Mesendoderm (in vitro differentiated cells): ENCODE data around the gene SMARCD2.
A peak's percentile ranks its signal among the peaks of the same experiment; 100 is the strongest.
"Not testable (repeated sequence)": the region's sequence is repeated elsewhere in the genome, so short reads cannot be mapped to it uniquely, and the experiment has no call there.

ENCODE experiments used
- DNase-seq: peaks from one replicate; pipeline ENCODE4 v3.0.0; 2013
- H2AK5ac ChIP-seq: 2 replicates; pipeline ENCODE4 v1.6.1; 2013; ENCODE audit warnings: low read length, inconsistent platforms
- H2BK120ac ChIP-seq: 2 replicates; pipeline ENCODE4 v1.6.1; 2013; ENCODE audit warnings: low read depth, mild to moderate bottlenecking, low read length, moderate library complexity, mixed read lengths
- H2BK15ac ChIP-seq: replicated peaks from 2 replicates; pipeline ENCODE4 v1.6.1; 2013; ENCODE audit warnings: low read depth, mild to moderate bottlenecking, moderate library complexity
- H2BK5ac ChIP-seq: 2 replicates; pipeline ENCODE4 v1.6.1; 2013; ENCODE audit warnings: low read length, inconsistent platforms
- H3K18ac ChIP-seq: 2 replicates; pipeline ENCODE4 v1.6.1; 2013; ENCODE audit warnings: mild to moderate bottlenecking, low read length, mixed read lengths
- H3K23ac ChIP-seq: one replicate; pipeline ENCODE4 v1.6.1; 2013; ENCODE audit warnings: low read length
- H3K27ac ChIP-seq: 2 replicates; pipeline ENCODE4 v1.5.1; 2013; ENCODE audit warnings: low read depth, mild to moderate bottlenecking, inconsistent platforms, low read length, moderate library complexity
- H3K27me3 ChIP-seq: 2 replicates; pipeline ENCODE4 v1.6.1; 2013; ENCODE audit warnings: low read length, control low read depth, mild to moderate bottlenecking, inconsistent platforms; ENCODE audit not compliant: insufficient read depth, poor library complexity
- H3K36me3 ChIP-seq: 2 replicates; pipeline ENCODE4 v1.6.1; 2013; ENCODE audit warnings: low read length, inconsistent platforms; ENCODE audit not compliant: control insufficient read depth, insufficient read depth
- H3K4ac ChIP-seq: one replicate; pipeline ENCODE4 v1.6.1; 2013; ENCODE audit warnings: low read depth, mild to moderate bottlenecking, low read length, moderate library complexity
- H3K4me1 ChIP-seq: 2 replicates; pipeline ENCODE4 v1.6.1; 2013; ENCODE audit warnings: low read depth, low read length, inconsistent platforms; ENCODE audit not compliant: control insufficient read depth
- H3K4me2 ChIP-seq: 2 replicates; pipeline ENCODE4 v1.6.1; 2013; ENCODE audit warnings: low read length
- H3K4me3 ChIP-seq: 2 replicates; pipeline ENCODE4 v1.5.1; 2013; ENCODE audit warnings: mild to moderate bottlenecking, low read length
- H3K56ac ChIP-seq: one replicate; pipeline ENCODE4 v1.6.1; 2013; ENCODE audit warnings: low read length
- H3K79me1 ChIP-seq: 2 replicates; pipeline ENCODE4 v1.6.1; 2013; ENCODE audit warnings: low read length, inconsistent platforms
- H3K79me2 ChIP-seq: 2 replicates; pipeline ENCODE4 v1.6.1; 2013; ENCODE audit warnings: mild to moderate bottlenecking, low read length; ENCODE audit not compliant: control insufficient read depth, insufficient read depth
- H3K9ac ChIP-seq: 2 replicates; pipeline ENCODE4 v1.6.1; 2013; ENCODE audit warnings: low read length, inconsistent platforms
- H4K5ac ChIP-seq: one replicate; pipeline ENCODE4 v1.6.1; 2013; ENCODE audit warnings: low read length
- H4K8ac ChIP-seq: one replicate; pipeline ENCODE4 v1.6.1; 2013; ENCODE audit warnings: low read depth, mild to moderate bottlenecking, control low read depth, low read length, moderate library complexity
- WGBS: extraction: QIAGEN DNeasy Blood & Tissue Kit; methylation state at CpG from one replicate; pipeline ENCODE4 v1.1.7; 2013; ENCODE audit warnings: low lambda C conversion rate, missing lambda C conversion rate; ENCODE audit not compliant: insufficient coverage; ENCODE audit errors: extremely low coverage; 5-methylcytosine and 5-hydroxymethylcytosine counted together

Gene SMARCD2

DNA sequence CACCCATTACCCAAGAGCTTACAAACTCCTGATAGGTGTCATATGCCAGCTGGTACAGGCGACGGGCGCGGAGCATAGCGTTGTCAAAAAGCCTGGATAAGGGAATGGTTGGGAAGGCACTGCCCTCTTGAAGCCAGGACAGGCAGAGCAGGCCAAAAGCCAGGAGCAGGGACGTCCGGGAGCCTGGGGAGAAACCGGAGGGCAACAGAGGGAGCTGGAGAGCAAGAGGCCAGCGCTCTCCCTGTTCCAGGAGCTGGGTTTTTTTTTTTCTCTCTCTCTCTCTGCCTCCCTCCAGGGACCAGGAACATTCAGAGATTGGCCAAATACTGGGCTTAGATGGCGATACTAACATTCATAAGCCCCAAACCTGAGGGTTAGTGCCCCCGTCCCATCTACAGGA, 38.9 kb upstream of the SMARCD2 start:
- H3K79me2 ChIP-seq, H3K27ac ChIP-seq, H4K5ac ChIP-seq, H3K36me3 ChIP-seq, H3K4me3 ChIP-seq, H3K4me1 ChIP-seq, H3K4ac ChIP-seq, H2BK5ac ChIP-seq, H2AK5ac ChIP-seq, H3K79me1 ChIP-seq, H3K18ac ChIP-seq, H3K23ac ChIP-seq, H3K4me2 ChIP-seq, H4K8ac ChIP-seq, H2BK120ac ChIP-seq, H2BK15ac ChIP-seq, H3K27me3 ChIP-seq: not testable (repeated sequence)
- peak; percentile 91 for DNase-seq
- H3K9ac ChIP-seq: peak overlapping the region; percentile 21
- no CpG with 5 or more reads among the region's 11 CpGs for WGBS
- peak overlapping the region; percentile 49 for H3K56ac ChIP-seq

DNA sequence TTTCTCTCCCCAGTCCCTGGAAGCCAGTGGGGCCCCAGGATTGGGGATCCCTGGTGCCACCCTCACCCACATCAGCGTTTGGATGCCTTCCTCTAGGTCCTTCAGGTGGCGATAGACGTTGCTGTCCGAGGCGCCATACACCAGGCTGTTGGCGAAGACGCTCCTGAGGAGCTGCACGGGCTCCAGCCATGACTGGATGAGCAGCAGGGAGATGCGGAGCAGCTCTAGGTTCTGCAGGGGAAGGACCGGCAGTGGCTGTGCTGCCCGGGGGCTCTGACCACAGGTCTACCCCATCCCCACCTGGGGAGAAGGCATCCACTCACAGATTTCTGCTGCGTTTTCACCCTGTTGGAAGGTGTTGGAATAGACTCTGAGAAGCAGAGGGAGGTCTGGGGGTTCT, 38.2 kb upstream of the SMARCD2 start:
- Histone ChIP-seq H3K4me3 (no peak overlapping the region), H3K56ac (no peak overlapping the region)
- no CpG with 5 or more reads among the region's 12 CpGs for WGBS

DNA sequence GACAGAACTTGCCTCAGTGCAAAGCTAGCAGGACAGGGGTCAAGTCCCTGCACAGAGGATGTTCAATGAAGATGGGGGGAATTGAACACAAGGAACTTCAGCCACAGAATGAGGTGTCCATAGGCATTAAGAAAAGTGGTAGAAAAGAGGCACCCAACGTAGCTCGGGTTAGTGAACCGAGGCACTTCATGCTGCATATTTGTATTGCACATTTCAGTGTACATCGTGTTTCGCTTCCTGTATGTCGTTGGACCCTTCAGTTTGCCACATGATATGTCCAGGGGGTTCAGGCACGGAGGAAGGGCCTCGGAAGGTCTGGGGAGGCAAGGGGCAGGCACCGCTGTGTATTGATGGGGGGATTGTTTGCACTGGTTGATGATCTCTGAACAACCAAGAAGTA, 35.9 kb upstream of the SMARCD2 start:
- H3K4me3 ChIP-seq, H3K56ac ChIP-seq, H2BK5ac ChIP-seq, H3K79me2 ChIP-seq, H4K8ac ChIP-seq, H3K18ac ChIP-seq, H2AK5ac ChIP-seq, H3K4me2 ChIP-seq, H2BK15ac ChIP-seq, H3K79me1 ChIP-seq, H3K23ac ChIP-seq, H3K4me1 ChIP-seq, H3K36me3 ChIP-seq, H3K27ac ChIP-seq, H4K5ac ChIP-seq, H3K9ac ChIP-seq, H2BK120ac ChIP-seq, DNase-seq, H3K27me3 ChIP-seq, H3K4ac ChIP-seq: not testable (repeated sequence)
- WGBS: no CpG with 5 or more reads among the region's 9 CpGs

More for the DNA sequence above, 38.2 kb upstream of the SMARCD2 start:
- H3K27ac ChIP-seq: no peak overlapping the region
- H3K79me1 ChIP-seq: no peaks in the 10 kb centered on the region
- no peak overlapping the region for H4K8ac ChIP-seq
- no peak overlapping the region for H2AK5ac ChIP-seq
- H3K36me3 ChIP-seq: no peaks in the 10 kb centered on the region
- H3K4me2 ChIP-seq: no peak overlapping the region
- no peak overlapping the region for H3K4ac ChIP-seq
- no peak overlapping the region for H2BK5ac ChIP-seq
- no peak overlapping the region for H3K9ac ChIP-seq
- H3K79me2 ChIP-seq: no peaks in the 10 kb centered on the region
- H4K5ac ChIP-seq: no peak overlapping the region
- no peak overlapping the region for H2BK15ac ChIP-seq
- peaks cover 3% of the 10 kb centered on the region for H3K4me1 ChIP-seq
- H2BK120ac ChIP-seq: no peak overlapping the region
- H3K18ac ChIP-seq: no peak overlapping the region
- H3K23ac ChIP-seq: no peak overlapping the region
- H3K27me3 ChIP-seq: no peaks in the 10 kb centered on the region
- peak; percentile 40 for DNase-seq

DNA sequence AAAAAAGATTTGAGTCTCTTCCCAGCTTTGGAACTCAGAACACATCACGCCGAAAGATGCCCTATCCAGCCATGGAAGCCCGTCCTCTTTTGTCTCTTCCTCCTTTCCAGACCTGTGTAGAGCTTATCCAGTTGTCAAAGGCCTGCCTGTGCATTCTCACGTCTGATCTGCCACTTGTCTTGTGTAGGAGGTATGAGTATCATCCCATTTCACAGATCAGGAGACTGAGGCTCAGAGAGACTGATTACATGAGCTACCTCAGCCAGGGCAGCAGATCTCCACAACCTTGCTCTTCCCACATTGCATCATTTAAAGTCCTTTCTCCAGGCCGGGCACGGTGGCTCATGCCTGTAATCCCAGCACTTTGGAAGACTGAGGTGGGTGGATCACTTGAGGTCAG, 32.2 kb upstream of the SMARCD2 start:
- H3K27ac ChIP-seq, H3K9ac ChIP-seq, H3K36me3 ChIP-seq, DNase-seq, H2AK5ac ChIP-seq, H3K27me3 ChIP-seq, H3K18ac ChIP-seq, H2BK120ac ChIP-seq, H3K23ac ChIP-seq, H3K4me1 ChIP-seq, H3K79me2 ChIP-seq, H3K56ac ChIP-seq, H3K4ac ChIP-seq, H3K4me2 ChIP-seq, H4K5ac ChIP-seq, H4K8ac ChIP-seq, H3K4me3 ChIP-seq, H3K79me1 ChIP-seq, H2BK5ac ChIP-seq, H2BK15ac ChIP-seq: not testable (repeated sequence)
- no CpG with 5 or more reads among the region's 6 CpGs for whole genome bisulfite sequencing

DNA sequence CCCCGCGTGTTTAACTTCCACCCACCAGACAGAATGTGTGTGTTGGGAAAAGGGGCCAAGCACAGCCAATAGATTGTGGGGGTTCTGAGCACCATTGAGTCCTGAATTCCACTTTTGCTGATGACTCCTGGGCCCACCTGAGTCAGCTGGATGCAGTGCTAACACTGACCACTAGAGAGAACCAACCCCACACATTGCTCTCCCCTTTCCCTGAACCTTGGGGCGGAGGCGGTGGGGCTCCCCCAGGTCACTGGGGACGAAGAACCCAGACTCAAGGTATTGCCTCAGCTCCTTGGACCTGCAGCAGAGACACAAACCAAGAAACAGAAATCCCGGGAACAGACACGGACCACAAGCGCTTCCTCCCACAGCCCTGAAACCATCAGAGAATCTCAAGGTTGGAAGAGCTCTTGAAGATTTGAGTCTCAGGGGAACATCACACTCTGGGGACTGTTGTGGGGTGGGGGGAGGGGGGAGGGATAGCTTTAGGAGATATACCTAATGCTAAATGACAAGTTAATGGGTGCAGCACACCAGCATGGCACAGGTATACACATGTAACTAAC, 31.7 kb upstream of the SMARCD2 start:
- H2BK5ac ChIP-seq, H3K79me1 ChIP-seq: not testable (repeated sequence)
- no CpG with 5 or more reads among the region's 8 CpGs for WGBS

DNA sequence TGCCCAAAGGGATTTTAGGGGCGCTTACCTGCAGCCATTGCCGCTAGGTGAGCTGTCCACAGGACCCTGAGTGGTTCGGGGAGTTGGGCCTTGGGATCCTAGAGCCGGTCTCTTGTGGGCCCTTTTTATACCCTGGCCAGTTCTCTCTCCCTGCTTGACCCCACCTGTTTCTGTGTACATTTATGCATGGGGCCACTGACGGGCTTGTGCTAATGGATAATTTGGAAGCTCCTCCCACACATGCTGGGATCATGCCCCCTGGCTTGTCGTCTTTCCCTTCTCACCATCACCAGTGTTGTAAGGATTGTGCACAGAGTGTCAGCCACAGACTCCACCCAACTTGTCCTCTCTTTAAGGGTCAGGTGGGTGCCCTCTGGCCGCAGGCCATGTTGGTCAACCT, 31.1 kb upstream of the SMARCD2 start, which contains the start of gene CSH2:
CSH2 (minus strand) TSS at position 101 of the 400 bp plus-strand sequence; CDS start at position 38, 63 bp downstream.
- H3K4me1 ChIP-seq, H2BK15ac ChIP-seq, H3K4me3 ChIP-seq, H3K23ac ChIP-seq, H3K4me2 ChIP-seq, H3K56ac ChIP-seq, H4K5ac ChIP-seq, H3K79me1 ChIP-seq, H3K36me3 ChIP-seq, H3K27me3 ChIP-seq, DNase-seq, H3K4ac ChIP-seq, H3K27ac ChIP-seq, H2BK120ac ChIP-seq, H2AK5ac ChIP-seq, H3K18ac ChIP-seq, H3K9ac ChIP-seq, H4K8ac ChIP-seq, H2BK5ac ChIP-seq, H3K79me2 ChIP-seq: not testable (repeated sequence)
- WGBS: no CpG with 5 or more reads among the region's 7 CpGs

More for the DNA sequence above, 31.7 kb upstream of the SMARCD2 start:
- H3K4me1 ChIP-seq, H3K79me2 ChIP-seq, H2BK15ac ChIP-seq, H3K27ac ChIP-seq, H3K18ac ChIP-seq, H2BK120ac ChIP-seq, H3K9ac ChIP-seq, H3K4ac ChIP-seq, H3K56ac ChIP-seq, H3K4me3 ChIP-seq, H4K5ac ChIP-seq, H3K36me3 ChIP-seq, H3K4me2 ChIP-seq, H3K27me3 ChIP-seq, H2AK5ac ChIP-seq, H3K23ac ChIP-seq, DNase-seq, H4K8ac ChIP-seq: not testable (repeated sequence)
